Stimulated activated CD8-positive, alpha-beta memory T cell treated with anti-CD3 and anti-CD28 coated beads, Interleukin-4, amount 100 ng/mL, for 1 hour (primary cell): ENCODE results near the gene PDE6B.
"Not testable (repeated sequence)": the region's sequence is repeated elsewhere in the genome, so short reads cannot be mapped to it uniquely, and the experiment has no call there.

Source experiments
- DNase-seq, 2 donors: peaks; one replicate each; pipeline ENCODE4 v3.0.0-alpha.2; 2020; ENCODE audit warnings: low read depth in 2 of 2, low spot score in 1 of 2

PDE6B gene

DNA sequence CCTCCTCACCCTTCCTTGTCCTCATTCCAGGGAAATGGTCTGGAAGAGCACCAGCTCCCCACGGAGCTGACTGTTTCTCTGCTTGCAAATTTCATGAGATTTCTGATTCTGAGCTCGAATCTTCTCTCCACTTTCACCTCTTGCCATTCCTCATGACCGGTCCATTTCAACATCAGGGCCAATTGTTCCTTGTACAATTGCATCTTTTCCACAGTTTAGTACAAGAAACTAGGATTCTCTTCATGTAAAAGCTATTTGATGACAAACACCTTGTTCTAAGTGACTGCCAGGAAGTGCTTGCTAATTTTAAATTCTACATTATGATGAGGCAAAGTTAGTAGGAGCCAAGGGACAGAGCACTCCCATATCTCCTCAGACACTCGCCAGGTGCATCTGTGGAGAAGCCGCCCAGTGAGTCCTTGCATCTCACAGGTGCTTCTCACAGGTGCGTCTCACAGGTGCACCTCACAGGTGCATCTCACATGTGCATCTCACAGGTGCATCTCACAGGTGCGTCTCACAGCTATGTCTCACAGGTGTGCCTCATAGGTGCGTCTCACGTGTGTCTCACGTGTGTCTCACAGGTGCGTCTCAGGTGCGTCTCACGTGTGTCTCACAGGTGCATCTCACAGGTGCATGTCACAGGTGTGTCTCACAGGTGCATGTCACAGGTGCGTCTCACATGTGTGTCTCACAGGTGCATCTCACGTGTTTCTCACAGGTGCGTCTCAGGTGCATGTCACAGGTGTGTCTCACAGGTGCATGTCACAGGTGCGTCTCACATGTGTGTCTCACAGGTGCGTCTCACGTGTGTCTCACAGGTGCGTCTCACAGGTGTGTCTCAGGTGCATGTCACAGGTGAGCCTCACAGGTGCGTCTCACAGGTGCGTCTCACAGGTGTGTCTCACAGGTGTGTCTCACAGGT is 3.0 kb upstream of the PDE6B start:
- DNase-seq = no peak

DNA sequence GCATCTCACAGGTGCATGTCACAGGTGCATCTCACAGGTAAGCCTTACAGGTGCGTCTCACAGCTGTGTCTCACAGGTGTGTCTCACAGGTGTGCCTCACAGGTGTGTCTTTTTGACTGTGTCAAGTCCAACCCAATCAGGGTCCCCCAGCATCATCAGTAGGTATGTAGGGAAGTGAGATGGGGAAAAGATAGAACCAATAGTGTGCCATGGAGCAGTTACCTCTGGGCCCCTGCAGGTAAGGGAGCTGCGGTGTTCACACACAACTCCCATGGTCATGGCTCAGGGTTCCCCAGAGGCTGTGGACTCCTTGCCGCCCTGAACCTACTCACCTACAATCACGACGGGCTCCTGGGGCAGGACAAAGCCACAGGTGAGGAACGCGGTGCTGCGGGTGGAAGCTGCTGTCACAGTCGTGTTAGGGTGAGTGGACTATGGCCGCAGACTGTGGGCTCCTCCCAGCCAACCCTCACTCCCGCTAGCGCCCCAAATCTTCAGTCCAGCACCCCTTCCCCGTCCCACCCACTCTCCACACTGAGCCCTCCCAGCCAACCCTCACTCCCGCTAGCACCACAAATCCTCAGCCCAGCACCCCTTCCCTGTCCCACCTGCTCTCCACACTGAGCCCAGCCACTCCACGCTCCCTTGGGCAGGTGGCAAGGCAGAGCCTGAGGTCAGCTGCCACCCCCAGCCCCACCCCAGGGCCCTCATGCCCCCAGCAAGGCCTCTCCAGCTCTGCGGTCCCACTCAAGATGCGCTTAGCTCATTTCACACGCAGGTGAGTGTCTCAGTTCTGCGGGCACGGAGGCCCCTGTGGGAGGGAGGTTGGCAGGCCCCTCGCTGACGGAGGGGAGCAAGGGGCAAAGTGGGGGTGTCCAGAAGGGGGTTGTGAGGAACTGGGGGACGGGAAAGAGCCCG is 2.1 kb upstream of the PDE6B start:
- no peak for DNase-seq

GRCh38 chr4:623914-624566 is 1.3 kb upstream of the PDE6B start:
- DNase-seq = no peak

DNA sequence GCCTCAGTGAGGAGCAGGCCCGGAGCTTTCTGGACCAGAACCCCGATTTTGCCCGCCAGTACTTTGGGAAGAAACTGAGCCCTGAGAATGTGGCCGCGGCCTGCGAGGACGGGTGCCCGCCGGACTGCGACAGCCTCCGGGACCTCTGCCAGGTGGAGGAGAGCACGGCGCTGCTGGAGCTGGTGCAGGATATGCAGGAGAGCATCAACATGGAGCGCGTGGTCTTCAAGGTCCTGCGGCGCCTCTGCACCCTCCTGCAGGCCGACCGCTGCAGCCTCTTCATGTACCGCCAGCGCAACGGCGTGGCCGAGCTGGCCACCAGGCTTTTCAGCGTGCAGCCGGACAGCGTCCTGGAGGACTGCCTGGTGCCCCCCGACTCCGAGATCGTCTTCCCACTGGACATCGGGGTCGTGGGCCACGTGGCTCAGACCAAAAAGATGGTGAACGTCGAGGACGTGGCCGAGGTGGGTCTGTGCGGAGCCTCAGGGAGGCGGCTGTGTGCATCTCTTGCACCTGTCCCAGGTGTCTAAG is 323 bp downstream of the PDE6B start:
- no peak for DNase-seq

- no peak for DNase-seq
These were observed 1.1 kb downstream of the PDE6B start for GRCh38 chr4:626201-627091.

DNA sequence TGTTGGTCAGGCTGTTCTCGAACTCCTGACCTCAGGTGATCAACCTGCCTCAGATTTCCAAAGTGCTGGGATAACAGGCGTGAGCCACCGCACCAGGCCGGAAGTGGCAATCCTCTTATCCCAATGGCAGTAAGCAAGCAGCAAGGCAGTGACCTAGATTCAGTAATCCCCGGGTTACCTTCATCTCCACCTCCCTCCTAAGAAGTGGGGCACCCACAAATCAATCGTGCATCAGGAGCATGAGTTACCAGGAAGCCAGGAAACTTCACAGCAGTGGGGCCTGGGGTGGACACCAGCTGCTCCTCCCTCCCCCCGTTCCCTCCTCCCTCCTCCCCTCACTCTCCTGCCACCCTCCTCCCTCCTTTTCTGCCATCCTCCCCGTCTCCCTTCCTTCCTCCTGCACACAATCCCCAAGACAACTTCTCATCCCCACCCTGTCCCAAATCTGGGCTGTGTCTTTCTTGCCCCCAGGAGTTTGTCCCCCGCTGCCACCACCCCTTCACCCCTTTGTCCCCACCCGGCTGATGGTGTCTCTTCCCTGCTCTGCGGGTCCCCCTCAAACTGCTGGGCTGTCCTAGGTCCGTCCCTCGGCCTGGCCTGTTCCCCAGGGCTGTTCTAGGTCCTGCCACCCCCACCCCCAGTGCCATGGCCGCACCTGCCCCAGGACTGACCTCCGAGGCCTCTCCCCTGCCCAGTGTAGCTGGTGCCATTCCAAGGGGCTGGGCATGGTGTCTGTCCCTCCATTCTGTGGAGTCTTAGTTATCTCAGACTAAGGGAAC is 2.2 kb downstream of the PDE6B start:
- DNase-seq = no peak

GRCh38 chr4:628311-628741 is 3.0 kb downstream of the PDE6B start:
- no peak for DNase-seq

- no peak for DNase-seq
These were observed 3.7 kb downstream of the PDE6B start for GRCh38 chr4:628821-629635.

DNA sequence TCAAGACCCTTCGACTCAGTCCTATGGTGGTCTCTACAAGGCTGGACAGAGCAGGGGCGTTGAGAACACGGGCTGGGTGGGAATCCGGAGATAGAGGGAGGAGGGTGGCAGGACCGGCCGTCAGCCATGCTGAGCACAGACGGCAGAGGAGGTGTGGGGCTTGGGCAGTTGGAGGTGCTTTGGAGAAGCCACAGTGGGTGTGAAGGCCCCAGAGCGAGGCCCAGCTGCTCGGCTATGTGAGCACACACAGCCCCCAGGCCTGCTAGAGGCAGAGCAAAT is 4.2 kb downstream of the PDE6B start:
- no peak for DNase-seq

GRCh38 chr4:629915-630641 is 4.7 kb downstream of the PDE6B start:
- DNase-seq = no peak

DNA sequence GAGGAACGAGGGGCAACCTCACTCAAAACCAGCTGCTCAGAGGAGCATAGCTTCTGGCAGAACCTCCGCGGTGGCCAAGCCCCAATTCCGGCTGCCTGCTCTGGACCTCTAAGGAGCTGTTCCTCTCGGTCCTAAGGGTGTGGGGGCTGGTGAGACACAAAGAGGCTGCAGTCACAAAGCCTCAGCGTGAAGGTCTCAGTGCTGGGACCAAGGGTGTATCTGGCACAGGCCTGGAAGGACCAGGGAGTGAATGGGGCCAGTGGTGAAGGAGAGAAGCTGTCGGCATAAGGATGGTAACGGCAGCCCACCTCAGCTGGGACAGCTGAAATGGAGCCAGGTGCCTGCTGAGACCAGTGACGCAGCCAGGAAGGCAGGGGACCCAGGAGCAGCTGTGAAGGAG is 5.3 kb downstream of the PDE6B start:
- no peak for DNase-seq

DNA sequence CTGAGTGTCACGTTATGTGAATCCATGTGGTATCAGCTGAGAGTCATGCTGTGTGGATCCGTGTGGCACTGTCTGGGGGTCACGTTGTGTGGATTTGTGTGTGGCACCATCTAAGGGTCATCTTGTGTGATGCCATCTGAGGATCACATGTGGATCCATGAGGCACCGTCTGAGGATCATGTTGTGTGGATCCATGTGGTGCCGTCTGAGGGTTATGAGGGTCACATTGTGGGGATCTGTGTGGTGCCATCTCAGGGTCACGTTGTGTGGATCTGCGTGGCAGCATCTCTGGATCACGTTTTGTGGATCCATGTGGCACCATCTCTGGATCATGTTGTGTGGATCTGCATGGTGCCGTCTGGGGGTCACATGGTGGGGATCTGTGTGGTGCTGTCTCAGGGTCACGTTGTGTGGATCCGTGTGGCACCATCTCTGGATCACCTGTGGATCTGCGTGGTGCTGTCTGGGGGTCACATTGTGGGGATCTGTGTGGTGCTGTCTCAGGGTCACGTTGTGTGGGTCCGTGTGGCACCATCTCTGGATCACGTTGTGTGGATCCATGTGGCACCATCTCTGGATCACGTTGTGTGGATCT is 6.9 kb downstream of the PDE6B start:
- no peak for DNase-seq

- DNase-seq = no peak
These were observed 7.6 kb downstream of the PDE6B start for GRCh38 chr4:632926-633325.

DNA sequence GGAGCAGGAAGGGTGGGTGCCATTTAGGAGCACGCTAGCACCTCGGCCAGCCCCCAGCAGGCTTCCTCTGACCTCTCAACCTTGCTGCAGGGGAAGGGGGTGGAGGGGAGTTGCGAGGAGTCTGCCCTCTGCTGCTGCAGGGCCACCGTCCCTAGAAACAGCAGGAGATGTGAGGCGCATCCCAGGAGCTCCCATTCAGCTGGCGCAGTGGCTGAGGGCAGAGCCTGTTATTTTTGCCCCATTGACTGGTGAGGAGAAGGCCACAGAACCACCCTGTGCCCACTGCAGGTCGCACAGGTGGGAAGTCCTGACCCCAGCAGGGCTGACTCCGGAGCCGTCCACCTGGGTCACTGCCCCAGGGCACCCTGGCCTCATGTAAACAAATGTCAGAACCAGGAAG is 8.0 kb downstream of the PDE6B start:
- no peak for DNase-seq

- no peak for DNase-seq
These were observed 8.7 kb downstream of the PDE6B start for GRCh38 chr4:633976-634598.

DNA sequence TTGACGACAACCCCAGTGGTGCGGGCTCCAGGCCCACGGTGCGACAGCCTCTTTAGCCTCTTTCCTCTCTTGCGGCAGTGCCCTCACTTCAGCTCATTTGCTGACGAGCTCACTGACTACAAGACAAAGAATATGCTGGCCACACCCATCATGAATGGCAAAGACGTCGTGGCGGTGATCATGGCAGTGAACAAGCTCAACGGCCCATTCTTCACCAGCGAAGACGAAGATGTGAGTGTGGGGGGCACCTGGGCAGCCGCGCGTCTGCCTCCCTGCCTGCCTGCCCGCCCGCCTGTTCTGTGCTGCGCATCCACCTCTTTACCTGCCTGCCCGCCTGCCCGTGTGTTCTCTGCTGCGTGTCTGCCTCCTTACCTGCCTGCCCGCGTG is 9.2 kb downstream of the PDE6B start:
- no peak for DNase-seq

DNA sequence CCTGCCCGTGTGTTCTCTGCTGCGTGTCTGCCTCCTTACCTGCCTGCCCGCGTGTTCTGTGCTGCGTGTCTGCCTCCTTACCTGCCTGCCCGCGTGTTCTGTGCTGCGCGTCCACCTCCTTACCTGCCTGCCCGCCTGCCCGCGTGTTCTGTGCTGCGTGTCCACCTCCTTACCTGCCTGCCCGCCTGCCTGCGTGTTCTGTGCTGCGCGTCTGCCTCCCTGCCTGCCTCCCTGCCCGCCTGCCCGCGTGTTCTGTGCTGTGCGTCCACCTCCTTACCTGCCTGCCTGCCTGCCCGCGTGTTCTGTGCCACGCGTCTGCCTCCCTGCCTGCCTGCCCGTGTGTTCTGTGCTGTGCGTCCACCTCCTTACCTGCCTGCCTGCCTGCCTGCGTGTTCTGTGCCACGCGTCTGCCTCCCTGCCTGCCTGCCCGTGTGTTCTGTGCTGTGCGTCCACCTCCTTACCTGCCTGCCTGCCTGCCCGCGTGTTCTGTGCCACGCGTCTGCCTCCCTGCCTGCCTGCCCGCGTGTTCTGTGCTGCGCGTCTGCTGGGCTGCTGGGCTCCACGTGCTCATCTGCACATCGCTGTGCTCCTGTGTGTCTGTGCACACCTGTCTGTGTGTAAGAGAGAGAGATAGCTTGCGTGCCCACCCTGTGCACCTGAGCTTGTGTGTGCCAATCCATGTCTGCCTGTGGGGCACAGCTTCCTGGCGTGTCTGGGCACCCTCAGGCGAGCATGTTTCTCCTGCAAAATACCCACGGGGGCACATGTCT is 9.9 kb downstream of the PDE6B start:
- not testable (repeated sequence) for DNase-seq
